ENCODE measurements around the gene SEC23A. TPM values are rescaled to one million over a fixed set of nuclear protein-coding genes. Genes with fewer than 3 reads are reported as not detected.
"Not testable (repeated sequence)": the region's sequence is repeated elsewhere in the genome, so short reads cannot be mapped to it uniquely, and the experiment has no call there.

Gene SEC23A
- total RNA-seq, 5 donors from 2014 or later (not counting 1 experiment from before 2014, with no cell fraction given) = 42.5 to 58.2 (median 49.3) TPM

- not testable (repeated sequence) for H3K36me3 ChIP-seq (ENCODE audit: control insufficient read depth in 2 of 2, extremely low read depth in 1 of 2, insufficient read depth in 1 of 2, low read length in 1 of 2); H3K4me1 Mint-ChIP-seq; H3K9me3 ChIP-seq; H3K36me3 Mint-ChIP-seq; H3K27ac Mint-ChIP-seq; H3K4me1 ChIP-seq (ENCODE audit: control insufficient read depth in 1 of 2, extremely low read depth in 1 of 2, insufficient read depth in 2 of 2, low read length in 2 of 2); H3K27me3 Mint-ChIP-seq; H3K4me3 ChIP-seq (ENCODE audit: control insufficient read depth in 1 of 2, extremely low read depth in 1 of 2, low read length in 1 of 2); ATAC-seq (replicated peaks in 1 of 4); H3K27ac ChIP-seq (ENCODE audit: low read length); H3K27me3 ChIP-seq (replicated peaks in 1 of 2; ENCODE audit: control insufficient read depth in 2 of 2, extremely low read depth in 1 of 2, insufficient read depth in 2 of 2, low read length in 1 of 2); H3K9me3 Mint-ChIP-seq
- POLR2A ChIA-PET = interaction anchor here in 1 of 2 donors (0.6 kb wide), 1 partner anchor 20 kb away, joined by 4 read pairs; no protein-coding TSS in a partner anchor
- DNase-seq = peak in 5 of 35 experiments; percentile 12 to 48 (median 26)
- H3K4me3 Mint-ChIP-seq = peak overlapping the region in 1 of 3 donors; percentile 36
- 94% methylated on average over 26 of the region's 33 CpGs for WGBS (ENCODE audit: insufficient coverage)
- CTCF ChIA-PET = interaction anchor here (0.6 to 1.1 kb wide), 2 partner anchors 10 to 23 kb away, joined by 3 read pairs; no protein-coding TSS in a partner anchor
Measured at GRCh38 chr14:39017096-39018016, 85.7 kb downstream of the SEC23A start.

- DNase-seq = no peak
- H3K4me1 Mint-ChIP-seq = no peaks in the 10 kb centered on the region
- Histone ChIP-seq H3K36me3 (ENCODE audit: control insufficient read depth in 2 of 2, extremely low read depth in 1 of 2, insufficient read depth in 1 of 2, low read length in 1 of 2) (no peaks in the 10 kb centered on the region), H3K9me3 (no peaks in the 10 kb centered on the region), H3K4me3 (ENCODE audit: control insufficient read depth in 1 of 2, extremely low read depth in 1 of 2, low read length in 1 of 2) (no peak overlapping the region), H3K27me3 (replicated peaks in 1 of 2; ENCODE audit: control insufficient read depth in 2 of 2, extremely low read depth in 1 of 2, insufficient read depth in 2 of 2, low read length in 1 of 2) (no peaks in the 10 kb centered on the region), H3K4me1 (ENCODE audit: control insufficient read depth in 1 of 2, extremely low read depth in 1 of 2, insufficient read depth in 2 of 2, low read length in 2 of 2) (no peaks in the 10 kb centered on the region), H3K27ac (ENCODE audit: low read length) (no peak overlapping the region)
- ATAC-seq (replicated peaks in 1 of 4) = no peak
- no peaks in the 10 kb centered on the region for H3K9me3 Mint-ChIP-seq
- POLR2A ChIA-PET = interaction anchor here in 1 of 2 donors (0.6 kb wide), 1 partner anchor 20 kb away, joined by 4 read pairs; no protein-coding TSS in a partner anchor
- no peaks in the 10 kb centered on the region for H3K27me3 Mint-ChIP-seq
- no CpG with 5 or more reads among the region's 4 CpGs for WGBS (ENCODE audit: insufficient coverage)
- CTCF ChIA-PET = interaction anchor here (0.6 to 1.2 kb wide), 4 partner anchors 10 to 368 kb away, joined by 3 to 4 read pairs (median 3); no protein-coding TSS in a partner anchor
- H3K4me3 Mint-ChIP-seq = no peak overlapping the region
- no peak overlapping the region for H3K27ac Mint-ChIP-seq
- peaks cover 9% of the 10 kb centered on the region for H3K36me3 Mint-ChIP-seq
Measured at GRCh38 chr14:39016733-39017095, 86.3 kb downstream of the SEC23A start.

GRCh38 chr14:39015964-39016577 is 87.0 kb downstream of the SEC23A start:
- no peak for ATAC-seq (replicated peaks in 1 of 4)
- Mint-ChIP-seq H3K36me3 (peaks cover 9% of the 10 kb centered on the region), H3K27ac (no peak overlapping the region), H3K4me3 (no peak overlapping the region), H3K27me3 (no peaks in the 10 kb centered on the region), H3K9me3 (no peaks in the 10 kb centered on the region), H3K4me1 (no peaks in the 10 kb centered on the region)
- no CpG with 5 or more reads among the region's 3 CpGs for WGBS (ENCODE audit: insufficient coverage)
- CTCF ChIA-PET = interaction anchor here (0.6 to 2.0 kb wide), 10 partner anchors 8 to 1158 kb away, joined by 3 to 10 read pairs (median 4); no protein-coding TSS in a partner anchor
- DNase-seq = no peak
- Histone ChIP-seq H3K27me3 (replicated peaks in 1 of 2; ENCODE audit: control insufficient read depth in 2 of 2, extremely low read depth in 1 of 2, insufficient read depth in 2 of 2, low read length in 1 of 2) (no peaks in the 10 kb centered on the region), H3K27ac (ENCODE audit: low read length) (no peak overlapping the region), H3K36me3 (ENCODE audit: control insufficient read depth in 2 of 2, extremely low read depth in 1 of 2, insufficient read depth in 1 of 2, low read length in 1 of 2) (no peaks in the 10 kb centered on the region), H3K9me3 (no peaks in the 10 kb centered on the region), H3K4me1 (ENCODE audit: control insufficient read depth in 1 of 2, extremely low read depth in 1 of 2, insufficient read depth in 2 of 2, low read length in 2 of 2) (no peaks in the 10 kb centered on the region), H3K4me3 (ENCODE audit: control insufficient read depth in 1 of 2, extremely low read depth in 1 of 2, low read length in 1 of 2) (no peak overlapping the region)
- POLR2A ChIA-PET = no interaction called here

GRCh38 chr14:39015360-39015961 is 87.6 kb downstream of the SEC23A start:
- WGBS (ENCODE audit: insufficient coverage) = no CpG with 5 or more reads among the region's 5 CpGs
- Mint-ChIP-seq H3K27me3 (no peaks in the 10 kb centered on the region), H3K9me3 (no peaks in the 10 kb centered on the region), H3K4me1 (no peaks in the 10 kb centered on the region), H3K36me3 (peaks cover 9% of the 10 kb centered on the region), H3K27ac (no peak overlapping the region), H3K4me3 (no peak overlapping the region)
- no peak for ATAC-seq (replicated peaks in 1 of 4)
- Histone ChIP-seq H3K27ac (ENCODE audit: low read length) (no peak overlapping the region), H3K9me3 (no peaks in the 10 kb centered on the region), H3K27me3 (replicated peaks in 1 of 2; ENCODE audit: control insufficient read depth in 2 of 2, extremely low read depth in 1 of 2, insufficient read depth in 2 of 2, low read length in 1 of 2) (no peaks in the 10 kb centered on the region), H3K4me1 (ENCODE audit: control insufficient read depth in 1 of 2, extremely low read depth in 1 of 2, insufficient read depth in 2 of 2, low read length in 2 of 2) (no peaks in the 10 kb centered on the region), H3K36me3 (ENCODE audit: control insufficient read depth in 2 of 2, extremely low read depth in 1 of 2, insufficient read depth in 1 of 2, low read length in 1 of 2) (no peaks in the 10 kb centered on the region), H3K4me3 (ENCODE audit: control insufficient read depth in 1 of 2, extremely low read depth in 1 of 2, low read length in 1 of 2) (no peak overlapping the region)
- POLR2A ChIA-PET = no interaction called here
- CTCF ChIA-PET = interaction anchor here (0.7 to 2.0 kb wide), 9 partner anchors 9 to 1157 kb away, joined by 3 to 10 read pairs (median 4); no protein-coding TSS in a partner anchor
- DNase-seq = peak in 1 of 35 experiments; percentile 50

- Mint-ChIP-seq H3K4me3 (no peak overlapping the region), H3K36me3 (peaks cover 9% of the 10 kb centered on the region), H3K27me3 (no peaks in the 10 kb centered on the region), H3K9me3 (no peaks in the 10 kb centered on the region), H3K27ac (no peak overlapping the region), H3K4me1 (no peaks in the 10 kb centered on the region)
- no peaks in the 10 kb centered on the region for H3K9me3 ChIP-seq
- no peaks in the 10 kb centered on the region for H3K27me3 ChIP-seq (replicated peaks in 1 of 2; ENCODE audit: control insufficient read depth in 2 of 2, extremely low read depth in 1 of 2, insufficient read depth in 2 of 2, low read length in 1 of 2)
- ChIA-PET POLR2A (no interaction called here), CTCF (interaction anchor here (1.0 to 2.0 kb wide), 4 partner anchors 10 to 1111 kb away, joined by 3 to 10 read pairs (median 6); no protein-coding TSS in a partner anchor)
- no peaks in the 10 kb centered on the region for H3K4me1 ChIP-seq (ENCODE audit: control insufficient read depth in 1 of 2, extremely low read depth in 1 of 2, insufficient read depth in 2 of 2, low read length in 2 of 2)
- no peak for ATAC-seq (replicated peaks in 1 of 4)
- H3K36me3 ChIP-seq (ENCODE audit: control insufficient read depth in 2 of 2, extremely low read depth in 1 of 2, insufficient read depth in 1 of 2, low read length in 1 of 2) = no peaks in the 10 kb centered on the region
- no peak for DNase-seq
- H3K27ac ChIP-seq (ENCODE audit: low read length) = no peak overlapping the region
- no peak overlapping the region for H3K4me3 ChIP-seq (ENCODE audit: control insufficient read depth in 1 of 2, extremely low read depth in 1 of 2, low read length in 1 of 2)
- WGBS (ENCODE audit: insufficient coverage) = no CpG with 5 or more reads among the region's 1 CpG
Measured at GRCh38 chr14:39014460-39014859, 88.6 kb downstream of the SEC23A start.

GRCh38 chr14:39008965-39009364 is 94.1 kb downstream of the SEC23A start:
- CTCF ChIA-PET; POLR2A ChIA-PET; H3K36me3 ChIP-seq (ENCODE audit: control insufficient read depth in 2 of 2, extremely low read depth in 1 of 2, insufficient read depth in 1 of 2, low read length in 1 of 2); ATAC-seq (replicated peaks in 1 of 4); H3K27me3 ChIP-seq (replicated peaks in 1 of 2; ENCODE audit: control insufficient read depth in 2 of 2, extremely low read depth in 1 of 2, insufficient read depth in 2 of 2, low read length in 1 of 2); H3K4me1 ChIP-seq (ENCODE audit: control insufficient read depth in 1 of 2, extremely low read depth in 1 of 2, insufficient read depth in 2 of 2, low read length in 2 of 2); H3K27ac Mint-ChIP-seq; H3K9me3 ChIP-seq; H3K9me3 Mint-ChIP-seq; H3K36me3 Mint-ChIP-seq; H3K27ac ChIP-seq (ENCODE audit: low read length); DNase-seq; H3K27me3 Mint-ChIP-seq; H3K4me3 ChIP-seq (ENCODE audit: control insufficient read depth in 1 of 2, extremely low read depth in 1 of 2, low read length in 1 of 2); H3K4me3 Mint-ChIP-seq; H3K4me1 Mint-ChIP-seq: not testable (repeated sequence)
- 60% methylated on average over 1 of the region's 1 CpG for WGBS (ENCODE audit: insufficient coverage)

Data from T-cell (primary cell).